Urothelium cell line (cell line): ENCODE measurements around the gene HSFY2.
"Not testable (repeated sequence)": the region's sequence is repeated elsewhere in the genome, so short reads cannot be mapped to it uniquely, and the experiment has no call there.

Source experiments
- DNase-seq: peaks from one replicate; pipeline ENCODE4 v3.0.0; 2011; ENCODE audit warnings: low spot score, mixed read lengths
- FAIRE-seq: peaks from 2 replicates; lab custom pipeline; 2011; peaks lifted over from hg19 to GRCh38; lab: Jason Lieb, UNC

The HSFY2 gene

GRCh38 chrY:18773635-18774034, at the start of gene HSFY2:
HSFY2 (minus strand) TSS chrY:18773735; CDS start chrY:18773618, 117 bp downstream.
- FAIRE-seq: not testable (repeated sequence)

GRCh38 chrY:18815751-18816150, 42.2 kb upstream of the HSFY2 start:
- not testable (repeated sequence) for FAIRE-seq, DNase-seq

More at GRCh38 chrY:18773635-18774034, at the start of gene HSFY2:
- DNase-seq: not testable (repeated sequence)

GRCh38 chrY:18788757-18789406, 15.3 kb upstream of the HSFY2 start:
- FAIRE-seq, DNase-seq: not testable (repeated sequence)

- DNase-seq, FAIRE-seq: not testable (repeated sequence)
Observed at GRCh38 chrY:18754077-18754476, 19.5 kb downstream of the HSFY2 start.

GRCh38 chrY:18753133-18753815, 20.3 kb downstream of the HSFY2 start:
- not testable (repeated sequence) for DNase-seq, FAIRE-seq

GRCh38 chrY:18723714-18724113, 49.8 kb downstream of the HSFY2 start:
- not testable (repeated sequence) for FAIRE-seq, DNase-seq
